GM19452 (cell line): ENCODE measurements around the gene PCDHGB5.

ENCODE experiments used
- ATAC-seq: cut with Tn5 transposase; IDR thresholded peaks from one replicate; pipeline ENCODE4 v1.9.1; 2021; ENCODE audit not compliant: unreplicated experiment

PCDHGB5 gene

DNA sequence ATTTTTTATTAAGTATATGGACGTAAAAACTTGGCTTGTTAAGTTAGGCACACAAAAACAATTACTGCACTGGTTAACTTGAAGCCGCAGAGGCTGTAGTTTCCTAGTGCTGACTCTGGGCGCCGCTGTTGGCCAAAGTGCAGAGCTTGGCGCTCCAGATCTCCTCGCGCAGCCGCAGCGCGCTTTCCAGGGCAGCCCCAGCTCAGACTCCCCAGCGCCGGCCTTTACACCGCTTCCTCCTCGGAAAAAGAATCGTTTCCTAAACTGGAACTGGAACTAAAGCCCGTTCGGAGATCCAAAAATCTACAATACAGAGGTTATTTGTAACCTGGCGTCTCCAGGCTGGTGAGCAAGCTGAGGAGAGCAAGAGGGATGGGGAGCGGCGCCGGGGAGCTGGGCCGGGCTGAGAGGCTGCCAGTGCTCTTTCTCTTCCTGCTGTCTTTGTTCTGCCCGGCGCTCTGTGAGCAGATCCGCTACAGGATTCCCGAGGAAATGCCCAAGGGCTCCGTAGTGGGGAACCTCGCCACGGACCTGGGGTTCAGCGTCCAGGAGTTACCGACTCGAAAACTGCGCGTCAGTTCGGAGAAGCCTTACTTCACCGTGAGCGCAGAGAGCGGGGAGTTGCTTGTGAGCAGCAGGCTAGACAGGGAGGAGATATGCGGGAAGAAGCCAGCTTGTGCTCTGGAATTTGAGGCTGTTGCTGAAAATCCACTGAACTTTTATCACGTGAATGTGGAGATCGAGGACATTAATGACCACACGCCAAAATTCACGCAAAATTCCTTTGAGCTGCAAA lies at the start of gene PCDHGB5:
PCDHGB5 (plus strand) TSS at position 192 of the 796 bp plus-strand sequence; CDS start at position 373, 181 bp downstream.
- ATAC-seq, result peak; percentile 83

DNA sequence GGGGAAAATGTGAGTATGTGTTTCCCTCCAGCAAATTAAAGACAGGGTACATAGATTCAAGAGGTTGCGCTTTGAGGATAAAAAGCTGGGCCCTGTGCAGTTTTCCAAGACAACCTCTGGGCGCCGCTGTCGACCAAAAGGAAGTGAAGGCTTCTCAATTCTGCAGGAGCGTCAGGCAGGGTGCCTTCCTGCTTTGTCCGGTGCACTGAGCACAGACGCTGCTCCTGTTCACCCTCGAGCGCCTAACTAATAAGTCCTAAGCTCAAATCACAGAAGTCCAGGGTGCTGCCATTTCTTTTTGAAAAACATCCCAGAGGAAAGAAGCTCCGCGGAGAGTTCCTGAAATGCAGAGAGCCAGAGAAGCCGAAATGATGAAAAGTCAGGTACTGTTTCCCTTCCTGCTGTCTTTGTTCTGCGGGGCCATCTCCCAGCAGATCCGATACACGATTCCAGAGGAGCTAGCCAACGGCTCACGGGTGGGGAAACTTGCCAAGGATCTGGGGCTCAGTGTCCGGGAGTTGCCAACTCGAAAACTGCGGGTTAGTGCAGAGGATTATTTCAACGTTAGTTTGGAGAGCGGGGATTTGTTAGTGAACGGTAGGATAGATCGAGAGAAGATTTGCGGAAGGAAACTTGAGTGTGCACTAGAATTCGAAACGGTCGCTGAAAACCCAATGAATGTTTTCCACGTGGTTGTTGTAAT lies 47.7 kb upstream of the PCDHGB5 start, which contains the start of gene PCDHGB1:
PCDHGB1 (plus strand) TSS at position 183 of the 703 bp plus-strand sequence; CDS start at position 345, 162 bp downstream.
- no peak for ATAC-seq

DNA sequence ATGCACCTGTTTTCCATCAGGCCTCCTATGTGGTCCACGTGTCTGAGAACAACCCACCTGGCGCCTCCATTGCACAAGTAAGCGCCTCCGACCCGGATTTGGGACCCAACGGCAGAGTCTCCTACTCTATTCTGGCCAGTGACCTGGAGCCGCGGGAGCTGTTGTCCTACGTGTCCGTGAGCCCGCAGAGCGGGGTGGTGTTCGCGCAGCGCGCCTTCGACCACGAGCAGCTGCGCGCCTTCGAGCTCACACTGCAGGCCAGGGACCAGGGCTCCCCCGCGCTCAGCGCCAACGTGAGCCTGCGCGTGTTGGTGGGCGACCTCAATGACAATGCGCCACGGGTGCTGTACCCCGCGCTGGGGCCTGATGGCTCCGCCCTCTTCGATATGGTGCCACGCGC lies 46.2 kb upstream of the PCDHGB5 start:
- ATAC-seq, result no peak

DNA sequence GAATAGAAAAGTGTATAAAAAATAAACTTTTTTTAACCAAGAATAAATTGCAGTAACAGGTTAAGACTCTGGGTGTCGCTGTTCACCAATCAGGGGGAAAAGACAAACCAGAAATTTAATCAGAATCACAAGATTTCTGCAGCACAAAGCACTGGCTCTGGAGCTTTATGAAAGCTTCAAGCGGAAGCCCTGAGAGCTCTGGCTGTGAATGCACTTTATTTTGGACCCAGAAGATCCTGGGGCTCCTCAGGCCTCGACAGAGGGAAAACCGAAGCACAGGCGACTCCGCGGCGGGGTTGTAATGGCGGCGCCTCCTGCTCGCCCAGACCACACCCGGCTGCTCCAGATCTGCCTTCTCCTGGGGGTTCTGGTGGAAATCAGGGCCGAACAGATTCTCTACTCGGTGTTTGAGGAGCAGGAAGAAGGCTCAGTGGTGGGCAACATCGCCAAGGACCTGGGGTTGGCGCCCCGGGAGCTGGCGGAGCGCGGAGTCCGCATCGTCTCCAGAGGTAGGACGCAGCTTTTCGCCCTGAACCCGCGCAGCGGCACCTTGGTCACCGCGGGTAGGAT lies 42.8 kb upstream of the PCDHGB5 start, which contains the start of gene PCDHGA4:
PCDHGA4 (plus strand) TSS at position 122 of the 570 bp plus-strand sequence; CDS start at position 209, 87 bp downstream.
- ATAC-seq, result no peak

DNA sequence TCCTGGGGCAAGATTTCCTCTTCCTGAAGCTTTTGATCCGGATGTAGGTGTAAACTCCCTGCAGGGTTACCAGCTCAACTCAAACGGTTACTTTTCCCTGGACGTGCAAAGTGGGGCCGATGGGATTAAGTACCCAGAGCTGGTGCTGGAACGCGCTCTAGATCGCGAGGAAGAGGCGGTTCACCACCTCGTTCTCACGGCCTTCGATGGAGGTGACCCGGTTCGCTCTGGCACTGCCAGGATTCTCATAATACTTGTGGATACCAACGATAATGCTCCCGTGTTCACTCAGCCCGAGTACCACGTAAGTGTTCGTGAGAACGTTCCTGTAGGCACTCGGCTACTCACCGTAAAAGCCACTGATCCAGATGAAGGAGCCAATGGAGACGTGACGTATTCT lies 42.1 kb upstream of the PCDHGB5 start:
- ATAC-seq, result no peak

DNA sequence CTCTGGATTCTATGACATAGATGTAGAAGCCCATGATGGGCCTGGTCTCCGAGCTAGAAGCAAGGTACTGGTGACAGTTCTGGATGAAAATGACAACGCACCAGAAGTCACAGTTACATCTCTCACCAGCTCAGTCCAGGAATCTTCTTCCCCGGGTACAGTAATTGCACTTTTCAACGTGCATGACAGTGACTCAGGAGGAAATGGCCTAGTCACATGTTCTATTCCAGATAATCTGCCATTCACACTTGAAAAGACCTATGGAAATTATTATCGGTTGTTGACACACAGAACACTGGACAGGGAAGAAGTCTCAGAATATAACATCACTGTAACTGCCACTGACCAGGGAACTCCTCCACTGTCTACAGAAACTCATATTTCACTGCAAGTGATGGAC lies 41.6 kb upstream of the PCDHGB5 start:
- no peak for ATAC-seq

DNA sequence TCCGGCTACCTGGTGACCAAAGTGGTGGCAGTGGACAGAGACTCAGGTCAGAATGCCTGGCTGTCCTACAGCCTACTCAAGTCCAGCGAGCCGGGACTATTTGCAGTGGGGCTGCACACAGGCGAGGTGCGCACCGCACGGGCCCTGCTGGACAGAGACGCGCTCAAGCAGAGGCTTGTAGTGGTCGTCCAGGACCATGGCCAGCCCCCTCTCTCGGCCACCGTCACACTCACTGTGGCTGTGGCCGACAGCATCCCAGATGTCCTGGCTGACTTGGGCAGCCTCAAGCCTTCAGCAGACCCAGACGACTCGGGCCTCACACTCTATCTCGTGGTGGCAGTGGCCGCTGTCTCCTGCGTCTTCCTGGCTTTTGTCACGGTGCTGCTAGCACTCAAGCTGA lies 40.8 kb upstream of the PCDHGB5 start:
- no peak for ATAC-seq

DNA sequence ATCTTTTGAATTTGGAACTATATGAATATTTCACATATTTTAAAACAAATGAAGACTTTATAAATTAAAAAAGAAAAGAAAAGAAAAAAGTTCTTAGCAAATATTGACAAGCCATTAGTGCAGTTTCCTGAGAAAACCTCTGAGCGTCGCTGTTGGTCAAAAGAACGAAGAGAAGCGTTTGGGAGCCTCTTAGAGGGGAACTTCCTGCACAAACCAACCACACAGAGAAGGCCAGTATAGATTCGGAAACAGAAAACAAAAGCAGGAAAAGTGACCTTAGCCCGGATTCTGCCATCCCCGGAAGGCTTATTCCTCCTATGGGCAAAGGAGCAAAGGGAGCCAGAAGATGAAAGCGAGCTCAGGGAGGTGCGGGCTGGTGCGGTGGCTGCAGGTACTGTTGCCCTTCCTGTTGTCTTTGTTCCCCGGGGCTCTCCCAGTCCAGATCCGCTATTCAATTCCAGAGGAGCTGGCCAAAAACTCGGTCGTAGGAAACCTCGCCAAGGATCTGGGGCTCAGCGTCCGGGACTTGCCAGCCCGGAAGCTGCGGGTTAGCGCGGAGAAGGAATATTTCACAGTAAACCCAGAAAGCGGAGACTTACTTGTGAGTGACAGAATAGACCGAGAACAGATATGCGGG lies 37.8 kb upstream of the PCDHGB5 start, which contains the start of gene PCDHGB2:
PCDHGB2 (plus strand) TSS at position 205 of the 637 bp plus-strand sequence; CDS start at position 347, 142 bp downstream.
- peak; percentile 70 for ATAC-seq

DNA sequence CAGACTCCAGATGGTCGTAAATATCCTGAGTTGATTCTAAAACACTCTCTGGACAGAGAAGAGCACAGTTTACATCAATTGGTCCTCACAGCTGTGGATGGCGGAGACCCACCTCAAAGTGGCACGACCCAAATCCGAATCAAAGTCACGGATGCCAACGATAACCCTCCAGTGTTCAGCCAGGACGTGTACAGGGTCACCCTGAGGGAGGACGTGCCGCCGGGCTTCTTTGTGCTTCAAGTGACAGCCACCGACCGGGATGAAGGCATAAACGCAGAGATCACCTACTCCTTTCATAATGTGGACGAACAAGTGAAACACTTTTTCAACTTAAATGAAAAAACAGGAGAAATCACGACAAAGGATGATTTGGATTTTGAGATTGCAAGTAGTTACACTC lies 37.1 kb upstream of the PCDHGB5 start:
- ATAC-seq, result no peak

DNA sequence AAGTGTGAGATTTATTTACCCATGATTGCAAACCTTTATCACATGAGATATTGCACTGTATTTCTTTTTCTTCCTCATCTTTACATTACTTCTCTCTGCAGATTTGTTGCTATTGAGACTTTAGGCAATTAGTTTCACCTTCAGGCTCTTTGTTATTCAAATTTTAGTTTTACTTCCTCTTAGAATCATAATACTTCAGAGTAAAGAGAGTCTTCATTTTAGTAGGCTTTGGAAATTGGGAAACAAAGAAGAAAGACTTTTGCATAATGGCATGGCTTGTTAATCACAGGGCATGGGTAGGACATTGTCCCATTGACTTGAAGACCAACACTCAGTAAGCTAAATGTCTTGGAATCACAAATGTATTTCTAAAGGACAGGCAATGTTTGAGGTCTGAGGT lies 35.0 kb upstream of the PCDHGB5 start:
- no peak for ATAC-seq

DNA sequence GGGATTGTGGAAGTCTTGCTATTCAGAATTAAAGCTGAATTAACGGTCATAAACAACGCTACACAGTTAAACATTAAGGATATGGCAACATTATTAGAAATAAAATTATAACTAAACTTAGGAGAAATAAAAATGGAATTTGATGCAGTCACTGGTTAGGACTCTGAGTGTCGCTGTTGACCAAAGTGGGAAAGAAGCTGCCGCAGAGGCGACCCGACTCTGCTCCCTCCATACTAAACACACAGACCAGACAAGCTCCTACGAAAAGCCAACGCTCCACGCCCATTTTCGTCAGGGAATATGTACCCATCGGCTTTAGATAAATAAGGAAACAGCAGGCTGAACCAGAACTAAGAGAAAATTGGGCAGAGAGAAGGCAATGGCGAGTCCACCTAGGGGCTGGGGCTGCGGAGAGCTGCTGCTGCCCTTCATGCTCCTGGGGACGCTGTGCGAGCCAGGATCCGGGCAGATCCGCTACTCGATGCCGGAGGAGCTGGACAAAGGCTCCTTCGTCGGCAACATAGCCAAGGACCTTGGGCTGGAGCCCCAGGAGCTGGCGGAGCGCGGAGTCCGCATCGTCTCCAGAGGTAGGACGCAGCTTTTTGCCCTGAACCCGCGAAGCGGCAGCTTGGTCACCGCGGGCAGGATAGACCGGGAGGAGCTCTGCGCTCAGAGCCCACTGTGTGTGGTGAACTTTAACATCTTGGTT lies 33.6 kb upstream of the PCDHGB5 start, which contains the start of gene PCDHGA5:
PCDHGA5 (plus strand) TSS at position 211 of the 709 bp plus-strand sequence; CDS start at position 380, 169 bp downstream.
- no peak for ATAC-seq

DNA sequence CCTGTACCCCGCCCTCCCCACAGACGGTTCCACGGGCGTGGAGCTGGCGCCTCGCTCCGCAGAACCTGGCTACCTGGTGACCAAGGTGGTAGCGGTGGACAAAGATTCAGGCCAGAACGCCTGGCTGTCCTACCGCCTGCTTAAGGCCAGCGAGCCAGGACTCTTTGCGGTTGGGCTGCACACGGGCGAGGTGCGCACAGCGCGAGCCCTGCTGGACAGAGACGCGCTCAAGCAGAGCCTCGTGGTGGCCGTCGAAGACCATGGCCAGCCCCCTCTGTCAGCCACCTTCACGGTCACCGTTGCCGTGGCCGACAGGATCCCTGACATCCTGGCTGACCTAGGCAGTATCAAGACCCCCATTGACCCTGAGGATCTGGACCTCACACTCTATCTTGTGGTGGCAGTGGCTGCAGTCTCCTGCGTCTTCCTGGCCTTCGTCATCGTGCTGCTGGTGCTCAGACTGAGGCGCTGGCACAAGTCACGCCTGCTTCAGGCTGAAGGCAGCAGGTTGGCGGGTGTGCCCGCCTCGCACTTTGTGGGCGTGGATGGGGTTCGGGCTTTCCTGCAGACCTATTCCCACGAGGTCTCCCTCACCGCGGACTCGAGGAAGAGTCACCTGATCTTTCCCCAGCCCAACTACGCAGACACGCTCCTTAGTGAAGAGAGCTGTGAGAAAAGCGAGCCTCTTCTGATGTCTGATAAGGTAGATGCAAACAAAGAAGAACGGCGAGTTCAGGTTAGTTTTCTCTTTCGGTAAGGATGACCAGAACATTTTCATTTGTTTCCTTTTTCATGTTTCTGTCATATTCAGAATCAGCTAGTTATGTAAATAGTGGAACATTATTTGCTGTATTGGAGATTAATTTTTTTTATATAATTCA lies 31.5 kb upstream of the PCDHGB5 start:
- ATAC-seq, result no peak

DNA sequence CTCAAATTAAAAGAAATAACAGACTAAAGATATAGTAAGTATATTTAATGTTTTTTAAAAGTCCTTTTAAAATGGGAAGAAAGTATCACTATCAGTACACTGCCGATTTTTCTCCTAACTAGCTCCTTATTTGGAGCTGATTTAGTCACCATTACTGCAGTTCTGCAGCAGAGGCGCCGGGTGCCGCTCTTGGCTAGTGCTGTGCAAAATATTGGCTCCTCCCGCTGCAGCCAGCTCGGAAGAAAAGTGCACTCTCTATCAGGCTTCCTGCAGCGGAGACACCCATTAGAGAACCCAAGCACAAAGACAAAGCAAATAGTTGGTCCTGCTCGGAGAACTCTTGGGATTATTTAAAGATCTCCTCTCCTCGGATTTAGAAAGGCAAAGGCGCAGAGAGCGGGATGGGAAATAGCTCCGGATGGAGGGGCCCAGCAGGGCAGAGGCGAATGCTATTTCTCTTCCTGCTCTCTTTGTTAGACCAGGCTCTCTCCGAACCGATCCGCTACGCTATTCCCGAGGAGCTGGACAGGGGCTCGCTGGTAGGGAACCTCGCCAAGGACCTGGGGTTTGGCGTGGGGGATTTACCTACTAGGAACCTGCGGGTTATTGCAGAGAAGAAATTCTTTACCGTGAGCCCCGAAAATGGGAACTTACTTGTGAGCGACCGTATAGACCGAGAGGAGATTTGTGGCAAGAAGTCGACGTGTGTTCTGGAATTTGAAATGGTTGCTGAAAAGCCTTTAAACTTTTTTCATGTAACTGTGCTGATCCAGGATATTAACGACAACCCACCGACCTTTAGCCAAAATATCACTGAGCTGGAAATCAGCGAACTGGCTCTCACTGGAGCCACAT lies 27.5 kb upstream of the PCDHGB5 start, which contains the start of gene PCDHGB3:
PCDHGB3 (plus strand) TSS at position 249 of the 855 bp plus-strand sequence; CDS start at position 402, 153 bp downstream.
- peak; percentile 75 for ATAC-seq

DNA sequence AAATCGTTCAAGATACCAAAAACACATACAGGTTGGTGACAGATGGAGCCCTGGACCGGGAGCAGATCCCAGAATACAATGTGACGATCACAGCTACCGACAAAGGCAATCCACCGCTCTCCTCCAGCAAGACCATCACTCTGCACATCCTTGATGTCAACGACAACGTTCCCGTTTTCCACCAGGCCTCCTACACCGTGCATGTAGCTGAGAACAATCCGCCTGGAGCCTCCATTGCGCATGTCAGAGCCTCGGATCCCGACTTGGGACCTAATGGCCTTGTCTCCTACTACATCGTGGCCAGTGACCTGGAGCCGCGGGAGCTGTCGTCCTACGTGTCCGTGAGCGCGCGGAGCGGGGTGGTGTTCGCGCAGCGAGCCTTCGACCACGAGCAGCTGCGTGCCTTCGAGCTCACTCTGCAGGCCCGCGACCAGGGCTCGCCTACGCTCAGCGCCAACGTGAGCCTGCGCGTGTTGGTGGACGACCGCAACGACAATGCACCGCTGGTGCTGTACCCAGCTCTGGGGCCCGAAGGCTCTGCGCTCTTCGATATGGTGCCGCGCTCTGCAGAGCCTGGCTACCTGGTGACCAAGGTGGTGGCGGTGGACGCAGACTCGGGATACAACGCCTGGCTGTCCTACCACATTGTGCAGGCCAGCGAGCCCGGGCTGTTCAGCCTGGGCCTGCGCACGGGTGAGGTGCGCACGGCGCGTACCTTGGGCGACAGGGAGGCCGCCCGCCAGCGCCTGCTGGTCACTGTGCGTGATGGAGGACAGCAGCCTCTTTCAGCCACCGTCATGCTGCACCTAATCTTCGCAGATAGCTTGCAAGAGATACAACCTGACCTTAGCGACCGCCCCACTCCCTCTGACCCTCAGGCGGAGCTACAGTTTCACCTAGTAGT lies 25.9 kb upstream of the PCDHGB5 start:
- no peak for ATAC-seq

DNA sequence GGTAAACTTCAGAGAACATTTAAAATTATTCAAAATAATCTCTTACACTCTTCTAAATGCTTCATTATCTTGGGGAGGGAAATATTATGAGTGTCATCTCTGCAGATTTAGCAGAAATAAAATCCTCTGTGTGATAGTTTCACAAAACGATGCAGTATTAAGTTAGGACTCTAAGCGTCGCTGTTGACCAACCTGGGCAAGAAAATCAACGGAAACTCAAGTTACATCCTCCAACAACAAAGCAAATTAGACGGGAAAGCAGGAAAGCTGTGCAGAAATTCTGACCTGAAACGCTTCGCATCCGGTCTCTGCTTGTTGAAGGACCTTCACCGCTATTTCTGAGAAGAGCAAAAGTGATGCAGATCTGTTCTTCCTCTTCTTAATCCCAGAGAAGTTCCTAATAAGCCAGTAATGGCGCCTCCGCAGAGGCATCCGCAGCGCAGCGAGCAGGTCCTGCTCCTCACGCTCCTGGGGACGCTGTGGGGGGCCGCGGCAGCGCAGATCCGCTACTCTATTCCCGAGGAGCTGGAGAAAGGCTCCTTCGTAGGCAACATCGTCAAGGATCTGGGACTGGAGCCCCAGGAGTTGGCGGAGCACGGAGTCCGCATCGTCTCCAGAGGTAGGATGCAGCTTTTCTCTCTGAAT lies 24.0 kb upstream of the PCDHGB5 start, which contains the start of gene PCDHGA6:
PCDHGA6 (plus strand) TSS at position 219 of the 645 bp plus-strand sequence; CDS start at position 412, 193 bp downstream.
- ATAC-seq, result no peak

DNA sequence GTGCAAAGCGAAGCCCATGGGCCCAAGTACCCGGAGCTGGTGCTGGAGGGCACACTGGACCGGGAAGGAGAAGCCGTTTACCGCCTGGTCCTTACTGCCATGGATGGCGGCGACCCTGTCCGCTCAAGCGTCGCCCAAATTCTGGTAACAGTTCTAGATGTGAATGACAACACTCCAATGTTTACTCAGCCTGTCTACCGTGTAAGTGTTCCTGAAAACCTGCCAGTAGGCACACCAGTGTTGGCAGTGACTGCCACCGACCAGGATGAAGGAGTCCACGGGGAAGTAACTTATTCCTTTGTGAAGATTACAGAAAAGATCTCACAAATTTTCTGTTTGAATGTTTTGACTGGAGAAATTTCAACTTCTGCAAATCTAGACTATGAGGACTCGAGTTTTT lies 23.1 kb upstream of the PCDHGB5 start:
- no peak for ATAC-seq
